HG03342 (cell line): Measurements from ENCODE around the gene C2orf80.
"Not testable (repeated sequence)": the region's sequence is repeated elsewhere in the genome, so short reads cannot be mapped to it uniquely, and the experiment has no call there.

Experiments used
- ATAC-seq: cut with Tn5 transposase; IDR thresholded peaks from one replicate; pipeline ENCODE4 v1.9.1; 2021; ENCODE audit warnings: mild to moderate bottlenecking, moderate library complexity; ENCODE audit not compliant: unreplicated experiment

Gene C2orf80

DNA sequence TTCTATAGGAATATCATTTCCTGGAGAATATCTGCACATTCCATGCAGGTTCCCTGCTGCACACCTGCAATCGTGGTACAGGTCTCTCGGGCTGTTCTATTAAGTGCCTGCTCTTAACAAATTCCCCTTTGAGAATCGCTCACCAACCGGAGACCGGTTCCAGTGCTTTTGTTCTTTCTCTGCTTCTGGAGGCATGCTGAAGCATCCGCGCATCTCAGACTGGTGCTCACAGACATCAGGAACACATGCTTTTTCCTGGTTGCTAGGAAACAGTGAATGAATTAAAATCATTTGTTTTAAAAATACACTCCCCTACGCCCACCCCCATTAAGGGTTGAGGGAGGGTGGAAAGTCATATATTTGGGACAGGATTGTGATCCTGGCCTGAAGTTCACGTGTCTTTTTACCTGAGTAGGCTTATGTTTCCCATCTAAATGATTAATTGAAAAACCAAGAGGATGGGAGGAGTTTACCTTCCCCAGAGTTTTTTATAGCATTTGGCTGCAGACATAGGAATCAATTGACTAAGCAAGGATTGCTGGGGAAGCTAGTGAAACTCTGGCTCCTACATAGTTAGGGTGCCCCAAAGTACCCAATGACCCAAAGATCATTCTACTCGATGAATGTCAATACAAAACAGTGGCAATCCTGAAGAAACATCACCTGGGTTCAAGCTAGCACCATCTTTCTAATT lies at the start of gene C2orf80:
Gene C2orf80, minus strand, starts transcription at position 221 of the 694 bp plus-strand sequence. CDS start 3,044 bp downstream, outside the sequence.
- ATAC-seq, result no peak

DNA sequence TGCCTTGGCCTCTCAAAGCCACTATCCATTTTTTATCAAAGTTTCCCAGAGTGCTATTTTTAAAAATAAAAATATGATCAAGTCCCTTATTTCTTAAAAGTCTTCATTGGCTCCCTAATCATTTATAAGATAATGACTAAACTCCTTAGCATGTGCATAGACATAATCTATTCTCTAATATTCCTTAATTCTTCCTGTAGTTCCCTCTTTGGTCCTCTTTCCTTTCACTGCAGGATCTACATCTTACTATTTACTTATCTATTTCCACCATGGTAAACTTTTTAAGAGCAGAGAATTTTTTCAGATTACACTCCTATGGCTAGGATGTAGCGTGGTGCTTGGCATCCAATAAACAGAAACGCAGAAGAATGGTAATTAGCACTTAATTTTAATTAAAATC lies 46.0 kb upstream of the C2orf80 start:
- ATAC-seq, result no peak

DNA sequence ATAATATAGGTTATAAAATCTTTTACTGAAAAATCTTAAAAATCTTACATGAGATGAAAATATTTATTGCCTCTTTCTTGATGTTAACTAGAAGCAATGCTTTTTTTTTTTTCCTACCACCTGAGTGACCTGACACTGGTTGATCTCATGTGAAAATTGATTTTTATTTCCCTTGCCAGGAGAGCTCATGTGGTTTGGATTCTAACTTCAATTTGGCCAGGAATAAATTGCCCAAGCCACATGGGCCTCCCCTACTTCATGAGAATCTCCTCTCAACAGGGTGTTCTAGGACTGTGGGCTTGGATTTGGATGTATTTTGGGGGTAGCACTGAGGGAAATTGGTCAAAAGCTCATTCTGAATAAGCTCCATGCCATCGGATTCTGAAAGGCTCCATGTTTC lies 45.0 kb upstream of the C2orf80 start:
- ATAC-seq, result no peak

DNA sequence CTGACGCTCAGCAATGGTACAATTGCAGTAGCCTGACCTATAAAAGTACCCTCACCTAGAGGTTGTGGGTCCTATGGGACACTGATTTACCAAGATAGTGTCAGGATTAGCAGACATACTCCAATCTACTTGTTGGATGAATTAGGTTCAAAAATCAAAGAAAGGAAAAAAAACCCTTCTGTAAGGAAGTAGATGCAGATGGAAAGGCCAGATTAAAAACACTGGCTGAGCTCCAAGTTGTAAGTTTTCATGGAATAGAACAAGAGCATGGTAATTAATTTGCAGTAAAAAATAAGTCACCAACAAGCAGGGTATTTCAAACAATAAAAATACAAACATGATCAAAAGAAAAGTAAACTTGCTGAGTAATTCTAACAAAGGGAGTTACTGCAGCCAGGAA lies 38.6 kb upstream of the C2orf80 start:
- no peak for ATAC-seq

DNA sequence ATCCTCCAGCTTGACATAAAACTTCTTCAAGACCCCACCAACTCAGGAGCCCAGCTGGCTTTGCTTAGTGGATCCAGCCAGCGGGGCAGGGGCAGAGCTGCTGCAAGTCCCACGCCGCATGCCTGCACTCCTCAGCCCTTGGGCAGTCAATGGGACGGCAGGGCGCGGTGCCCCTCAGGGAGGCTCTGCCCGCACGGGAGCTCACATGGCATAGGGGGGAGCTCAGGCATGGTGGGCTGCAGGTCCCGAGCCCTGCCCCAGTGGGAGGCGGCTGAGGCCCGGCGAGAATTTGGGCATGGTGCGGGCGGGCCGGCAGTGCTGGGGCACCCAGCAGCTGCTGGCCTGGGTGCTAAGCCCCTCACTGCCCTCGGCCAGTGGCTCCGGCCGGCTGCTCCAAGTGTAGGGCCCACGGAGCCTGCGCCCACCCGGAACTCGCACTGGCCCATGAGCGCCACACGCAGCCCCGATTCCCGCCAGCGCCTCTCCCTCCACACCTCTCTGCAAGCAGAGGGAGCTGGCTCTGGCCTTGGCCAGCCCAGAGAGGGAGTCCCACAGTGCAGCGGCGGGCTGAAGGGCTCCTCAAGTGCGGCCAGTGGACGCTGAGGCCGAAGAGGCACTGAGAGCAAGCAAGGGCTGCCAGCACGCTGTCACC lies 37.9 kb upstream of the C2orf80 start:
- no peak for ATAC-seq

DNA sequence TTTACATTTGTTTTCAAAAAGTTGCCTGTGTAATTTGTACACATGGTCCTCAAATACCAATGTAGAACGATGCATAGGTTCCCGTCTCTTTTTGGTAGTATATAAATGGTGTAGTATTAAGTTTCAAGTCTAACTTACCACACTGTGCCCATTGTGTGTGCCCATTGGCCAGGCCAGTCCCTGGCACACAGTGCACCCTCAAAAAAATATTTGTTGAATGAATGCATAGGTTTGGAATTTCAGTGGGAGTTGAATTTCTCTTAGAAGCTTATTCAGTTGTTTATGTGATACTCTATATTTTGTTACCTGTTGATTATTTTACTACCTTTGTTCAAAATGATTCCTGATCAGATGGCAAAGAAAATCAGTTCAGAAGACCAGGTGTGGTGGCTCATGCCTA lies 35.0 kb upstream of the C2orf80 start:
- no peak for ATAC-seq

DNA sequence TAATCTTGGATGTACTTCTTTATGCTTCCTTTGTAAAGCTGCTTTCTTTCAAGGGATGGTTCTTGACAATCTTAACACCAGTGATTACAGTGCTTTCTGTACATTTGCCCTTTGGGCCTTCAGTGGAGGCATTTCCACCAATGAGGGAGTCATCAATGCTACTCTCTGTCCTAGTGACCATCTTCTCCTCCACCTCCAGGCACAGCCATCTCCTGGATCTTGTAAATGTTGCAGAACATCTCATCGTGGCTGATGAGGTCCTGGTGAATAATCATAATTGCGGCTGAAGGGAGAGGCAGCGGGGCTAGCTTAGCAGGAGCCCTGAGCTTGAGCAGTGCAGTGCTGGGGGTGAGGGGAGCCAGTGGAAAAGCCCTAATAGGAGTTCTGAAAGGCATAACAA lies 32.5 kb upstream of the C2orf80 start:
- no peak for ATAC-seq

DNA sequence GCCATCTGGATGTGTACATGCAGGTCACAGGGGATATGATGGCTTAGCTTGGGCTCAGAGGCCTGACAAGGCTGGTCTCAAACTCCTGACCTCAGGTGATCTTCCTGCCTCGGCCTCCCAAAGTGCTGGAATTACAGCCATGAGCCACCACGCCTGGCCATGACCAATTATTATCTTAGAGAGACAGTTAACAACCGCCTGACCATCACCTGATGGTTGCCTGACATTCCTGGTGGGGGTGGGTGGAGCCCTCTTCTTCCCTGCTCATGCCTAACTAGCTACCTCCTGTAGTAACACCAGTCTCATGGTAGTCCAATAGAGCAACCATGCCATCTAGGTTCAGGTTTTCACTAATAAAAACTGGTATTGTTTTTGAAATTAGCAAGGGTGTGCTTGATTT lies 32.0 kb upstream of the C2orf80 start:
- ATAC-seq, result not testable (repeated sequence)

DNA sequence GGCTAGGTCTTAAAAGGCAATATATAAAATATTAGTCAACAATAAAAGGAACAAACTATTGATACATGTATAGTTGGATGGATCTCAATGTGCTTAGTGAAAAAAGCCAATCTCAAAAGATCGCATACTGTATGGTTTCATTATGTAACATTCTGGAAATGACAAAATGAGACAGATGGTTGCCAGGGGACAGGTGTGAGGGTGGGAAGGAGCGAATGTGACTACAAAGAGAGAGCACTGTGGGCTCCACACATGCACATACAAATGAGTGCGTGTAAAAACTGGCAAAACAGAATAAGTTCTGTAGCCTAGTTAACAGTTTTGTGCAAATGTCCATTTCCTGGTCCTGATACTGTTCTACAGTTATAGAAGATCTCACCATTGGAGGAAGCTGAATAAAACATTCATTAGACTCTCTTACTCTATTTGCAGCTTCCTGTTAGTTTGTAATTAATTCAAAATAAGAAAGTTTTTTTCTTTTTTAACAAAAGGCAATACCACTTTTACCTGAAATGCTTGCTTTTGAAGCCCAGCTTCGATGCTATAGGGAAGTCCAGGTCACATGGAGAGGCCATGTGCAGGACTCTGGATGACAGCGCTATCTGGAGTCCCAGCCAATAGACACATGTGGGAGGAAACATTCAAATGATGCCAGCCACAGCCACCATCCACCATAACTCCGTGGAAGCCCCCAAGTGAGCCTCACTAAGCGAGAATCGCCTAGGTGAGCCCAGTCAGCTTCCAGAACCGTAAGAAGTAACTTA lies 21.0 kb upstream of the C2orf80 start:
- no peak for ATAC-seq

DNA sequence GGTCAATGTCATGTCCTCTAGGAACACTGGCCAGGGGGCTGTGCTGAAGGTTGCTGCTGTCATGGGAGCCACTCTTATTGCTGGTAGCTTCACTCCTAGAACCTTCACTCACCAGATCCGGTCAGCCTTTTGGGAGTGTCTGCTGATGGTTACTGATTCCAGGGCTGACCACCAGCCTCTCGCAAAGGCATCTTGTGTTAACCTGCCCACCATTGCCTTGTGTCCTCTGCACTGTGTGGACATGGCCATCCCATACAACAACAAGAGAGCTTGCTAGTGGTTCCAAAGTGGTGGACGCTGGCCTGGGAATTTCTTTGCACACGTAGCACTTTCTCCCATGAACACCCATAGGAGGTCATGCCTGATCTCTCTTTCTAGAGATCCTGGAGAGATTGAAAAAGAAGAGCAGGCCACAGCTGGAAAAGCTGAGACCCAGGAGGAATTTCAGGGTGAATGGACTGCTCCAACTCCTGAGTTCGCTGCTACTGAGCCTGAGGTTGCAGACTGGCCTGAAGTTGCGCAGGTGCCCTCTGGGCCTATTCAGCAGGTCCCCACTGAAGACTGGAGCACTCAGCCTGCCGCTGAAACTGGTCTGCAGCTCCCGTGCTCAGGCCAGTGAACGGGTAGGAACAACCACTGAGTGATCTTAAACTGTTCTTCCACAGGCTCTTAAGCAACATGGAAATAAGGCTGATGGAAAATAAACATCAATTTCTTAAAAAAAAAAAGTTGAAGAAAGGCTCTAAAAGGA lies 18.7 kb upstream of the C2orf80 start:
- no peak for ATAC-seq

DNA sequence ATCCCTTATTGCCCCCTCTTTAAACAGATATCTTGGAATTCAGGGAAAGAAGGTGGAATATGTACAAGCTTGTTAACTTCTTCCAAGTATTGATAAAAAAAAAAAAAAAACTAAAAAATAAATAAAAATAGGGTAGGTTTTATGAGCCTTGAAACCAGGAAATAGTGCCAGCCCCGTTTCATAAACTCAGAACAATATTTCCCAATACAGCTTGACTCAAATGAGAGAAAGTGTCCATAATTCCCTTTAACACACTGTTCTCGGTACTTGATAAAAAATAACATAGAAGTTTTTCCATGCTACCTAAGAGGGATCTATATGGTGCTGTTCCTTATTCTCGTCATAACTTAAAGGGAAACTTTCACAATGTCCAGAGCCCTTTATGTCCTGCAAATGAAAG lies 17.9 kb upstream of the C2orf80 start:
- no peak for ATAC-seq

DNA sequence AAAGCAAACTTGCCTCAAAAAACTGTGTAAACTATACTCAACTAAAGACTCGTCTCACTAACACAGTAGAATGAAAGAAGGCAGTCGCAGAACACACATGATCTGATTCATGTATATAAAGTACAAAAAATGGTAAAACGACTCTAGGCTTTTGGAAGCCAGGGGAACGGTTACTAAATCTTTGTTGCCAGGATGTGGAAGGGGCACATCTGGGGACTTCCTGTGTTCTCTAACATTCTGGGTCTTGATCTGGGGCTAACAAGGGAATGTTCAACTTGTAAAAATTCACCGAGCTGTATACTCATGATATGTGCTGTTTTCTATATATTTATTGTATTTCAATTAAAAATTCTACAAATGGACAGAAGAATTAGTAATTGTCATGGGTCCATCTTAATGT lies 14.3 kb upstream of the C2orf80 start:
- ATAC-seq, result no peak

DNA sequence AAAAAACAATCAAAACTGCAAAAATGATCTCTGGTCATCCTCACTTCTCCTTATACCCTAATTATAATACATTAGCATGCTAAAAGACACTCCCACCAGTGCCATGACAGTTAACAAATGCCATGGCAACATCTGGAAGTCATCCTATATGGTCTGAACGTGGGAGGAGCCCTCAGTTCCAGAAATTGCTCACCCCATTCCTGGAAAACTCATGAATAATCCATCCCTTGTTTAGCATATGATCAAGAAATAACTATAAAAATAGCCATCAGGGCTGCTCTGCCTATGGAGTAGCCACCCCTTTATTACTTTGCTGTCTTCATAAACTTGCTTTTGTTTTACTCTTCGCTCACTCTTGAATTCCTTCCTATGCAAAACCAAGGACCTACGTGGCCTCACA lies 5.7 kb upstream of the C2orf80 start:
- ATAC-seq, result no peak

DNA sequence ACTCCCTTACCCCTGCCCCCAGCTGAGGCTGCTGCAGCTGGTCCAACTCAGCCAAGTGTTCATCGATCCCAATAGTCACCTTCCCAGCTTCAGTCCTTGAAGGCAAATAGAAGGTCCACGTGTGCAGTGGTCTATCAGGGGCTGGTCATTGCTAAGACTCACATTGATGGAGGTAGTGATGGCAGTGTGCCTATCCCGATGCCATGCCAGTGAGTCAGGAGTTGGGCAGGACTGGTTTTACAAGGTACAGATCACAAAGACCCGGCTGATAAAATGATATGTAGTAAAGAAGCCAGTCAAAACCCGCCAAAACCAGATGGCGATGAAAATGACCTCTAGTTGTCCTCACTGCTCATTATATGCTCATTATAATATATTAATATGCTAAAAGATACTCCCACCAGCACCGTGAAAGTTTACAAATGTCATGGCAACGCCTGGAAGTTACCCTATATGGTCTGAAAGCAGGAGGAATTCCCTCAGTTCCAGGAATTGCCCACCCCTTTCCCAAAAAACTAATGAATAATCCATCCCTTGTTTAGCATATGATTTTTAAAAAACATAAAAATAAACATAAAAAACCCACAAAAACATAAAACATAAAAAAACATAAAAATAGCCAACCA lies 2.9 kb upstream of the C2orf80 start:
- ATAC-seq, result no peak

DNA sequence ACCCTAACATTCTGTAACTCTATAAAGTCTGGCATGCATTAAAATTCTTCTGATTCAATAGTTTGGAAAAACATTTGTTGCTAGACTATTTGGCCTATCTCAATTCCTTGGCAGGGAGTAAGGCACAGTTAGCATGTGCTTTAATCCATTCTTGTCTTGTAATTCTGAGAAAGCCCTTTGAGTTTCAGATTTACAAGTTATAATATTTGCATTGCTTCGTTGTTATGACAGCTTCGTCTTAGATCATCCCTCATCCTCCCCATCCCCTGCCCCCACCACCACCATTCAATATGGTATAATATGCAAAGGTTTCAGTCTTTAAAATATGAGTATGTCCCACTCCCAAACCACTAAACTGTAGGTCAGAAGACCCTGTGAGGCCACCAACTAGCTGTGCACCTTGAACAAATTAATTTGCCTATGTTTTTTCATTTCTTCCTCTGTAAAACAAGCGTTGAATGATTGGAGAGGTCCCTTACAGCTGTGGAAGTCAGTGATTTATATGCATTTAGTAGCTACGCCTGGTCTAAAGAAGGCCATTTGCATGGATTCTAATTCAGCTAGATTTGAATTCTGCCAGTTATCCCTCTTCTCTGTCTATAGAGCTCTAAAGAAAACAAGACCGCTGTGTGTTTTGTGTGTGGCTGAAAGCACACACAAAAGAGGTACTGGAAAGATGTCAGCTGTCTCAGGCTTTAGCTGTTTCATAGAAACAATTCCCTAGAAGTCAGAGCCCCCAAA lies 591 bp downstream of the C2orf80 start:
- ATAC-seq, result no peak

DNA sequence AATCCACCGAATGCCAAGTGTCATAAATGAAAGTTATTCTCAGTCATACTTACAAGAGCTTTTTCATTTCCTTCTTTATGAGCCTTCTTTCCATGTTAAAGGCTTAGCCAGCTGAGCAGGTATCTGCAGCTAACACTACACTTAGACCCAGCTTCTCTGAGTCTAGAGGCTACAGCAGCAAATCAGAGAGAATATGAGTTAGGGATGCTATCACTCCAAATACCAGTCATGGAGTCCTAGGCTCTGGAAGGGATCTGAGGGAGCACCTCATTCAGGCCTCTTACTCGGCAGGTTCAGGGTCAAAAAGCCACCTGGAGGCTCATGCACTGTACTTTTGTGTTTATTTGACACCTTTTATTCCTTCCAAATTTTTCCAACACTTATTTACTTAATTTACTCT lies 2.9 kb downstream of the C2orf80 start:
- no peak for ATAC-seq

DNA sequence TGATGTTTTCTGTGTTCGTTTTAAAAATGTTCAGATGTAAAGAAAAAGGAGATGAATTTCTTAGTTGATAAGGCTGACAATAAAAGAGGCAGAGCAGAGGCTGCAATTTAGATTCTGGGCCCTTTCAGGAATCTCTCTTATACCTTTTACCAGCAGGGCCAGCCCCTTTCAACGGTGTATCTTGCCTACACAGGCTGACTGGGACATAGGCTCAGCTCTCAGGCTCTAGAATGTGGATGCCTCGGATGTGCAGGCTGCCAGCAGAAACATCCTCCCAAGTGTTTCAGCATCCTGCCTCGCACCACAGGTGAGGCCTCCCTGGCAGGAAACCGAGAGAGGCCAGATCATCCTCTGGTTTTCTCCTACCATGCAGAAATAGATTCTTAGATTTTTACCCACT lies 3.4 kb downstream of the C2orf80 start:
- ATAC-seq, result no peak

DNA sequence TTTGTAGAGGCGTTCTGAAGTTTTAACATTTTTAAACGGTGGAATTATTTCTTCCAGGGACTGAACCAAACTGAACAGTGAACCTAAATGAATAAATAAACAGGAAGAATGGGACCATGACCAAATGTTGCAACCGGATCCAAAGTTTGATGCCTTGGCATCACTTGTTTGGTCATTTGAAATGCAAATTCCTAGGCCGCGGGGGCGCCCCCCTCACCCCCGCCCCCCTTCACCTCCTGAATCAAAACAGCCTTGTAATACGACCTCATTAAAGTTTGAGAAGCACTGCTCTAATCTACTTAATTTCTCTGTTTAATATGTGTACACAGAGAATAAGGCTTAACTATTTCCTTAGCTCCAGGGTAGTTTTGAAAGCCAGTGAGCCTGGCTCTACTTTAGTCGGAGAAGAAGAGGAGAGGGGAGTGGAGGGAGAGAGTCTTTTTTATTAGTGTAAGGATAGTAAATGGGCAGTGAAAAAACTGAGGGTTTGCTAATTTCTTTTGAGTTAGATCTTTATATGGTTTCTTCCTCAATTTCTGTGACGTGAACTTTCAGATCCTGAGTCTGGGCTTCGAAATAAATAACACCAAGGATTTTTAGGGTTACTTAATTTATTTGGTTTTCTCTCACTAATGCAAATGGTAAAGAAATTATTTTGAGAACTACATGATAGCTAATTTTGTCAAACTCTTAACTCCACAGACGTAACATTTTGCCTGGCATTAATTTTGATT lies 5.7 kb downstream of the C2orf80 start:
- no peak for ATAC-seq

DNA sequence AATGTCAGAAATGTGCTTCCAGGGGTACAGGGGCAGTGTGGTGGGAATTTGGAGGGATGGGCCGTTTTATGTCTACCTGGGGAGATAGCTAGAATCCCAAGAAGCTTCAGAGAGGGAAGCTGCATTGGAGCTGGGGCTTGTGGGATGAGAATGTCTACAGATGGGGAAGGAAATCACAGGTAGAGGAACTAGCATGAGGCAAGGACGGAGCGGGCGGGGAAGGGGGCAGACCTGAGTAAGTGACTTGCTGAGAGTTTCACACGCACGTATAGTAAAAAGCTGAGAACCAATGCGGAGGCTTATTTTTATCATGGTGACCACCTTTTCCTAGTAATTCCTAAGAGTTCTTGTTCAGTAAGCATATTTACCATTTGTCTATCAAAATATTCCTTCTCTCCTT lies 6.3 kb downstream of the C2orf80 start:
- ATAC-seq, result no peak

DNA sequence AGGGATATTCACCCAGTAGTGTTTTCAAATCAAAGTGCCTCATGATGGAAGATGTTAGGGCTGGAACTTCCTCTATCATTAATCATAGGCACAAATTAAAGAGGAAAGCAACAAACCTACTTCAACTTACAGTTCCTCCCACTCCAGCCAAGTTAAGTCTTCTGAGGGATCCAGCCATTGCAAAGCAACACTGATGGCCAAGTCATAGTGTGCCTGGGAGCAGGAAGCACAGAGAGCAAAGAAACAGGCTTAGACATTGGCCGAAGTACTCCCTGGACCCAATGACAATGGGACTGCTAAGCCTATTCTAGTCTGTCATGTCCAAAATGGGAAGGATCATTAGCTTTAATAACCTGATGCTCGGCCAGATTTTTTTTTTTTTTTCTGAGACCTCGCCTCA lies 7.0 kb downstream of the C2orf80 start:
- ATAC-seq, result no peak
